Skeletal muscle tissue (tissue), 4 donors: ENCODE data around the gene ELF4. TPM values are rescaled to one million over a fixed set of nuclear protein-coding genes. Genes with fewer than 3 reads are reported as not detected.
A peak's percentile ranks its signal among the peaks of the same experiment; 100 is the strongest.

Experiments
- H3K27ac ChIP-seq: one replicate; pipeline ENCODE4 v1.7.0; 2013; ENCODE audit warnings: mild to moderate bottlenecking, low read depth, low read length, inconsistent platforms
- H3K27me3 ChIP-seq, 3 donors: one replicate each; pipeline ENCODE4 v1.7.0; 2013; ENCODE audit warnings: low read length in 3 of 3; ENCODE audit not compliant: control insufficient read depth in 3 of 3, insufficient read depth in 3 of 3
- H3K36me3 ChIP-seq, 3 donors: one replicate each; pipeline ENCODE4 v1.7.0; 2013; ENCODE audit warnings: low read length in 3 of 3; ENCODE audit not compliant: control insufficient read depth in 3 of 3, insufficient read depth in 3 of 3
- H3K4me1 ChIP-seq, 3 donors: one replicate each; pipeline ENCODE4 v1.7.0; 2013; ENCODE audit warnings: low read length in 3 of 3, mild to moderate bottlenecking in 3 of 3; ENCODE audit not compliant: control insufficient read depth in 3 of 3, insufficient read depth in 3 of 3
- H3K4me3 ChIP-seq, 3 donors: one replicate each; pipeline ENCODE4 v1.7.0; 2013; ENCODE audit warnings: low read length in 3 of 3
- H3K9ac ChIP-seq, 3 donors: one replicate each; pipeline ENCODE4 v1.7.0; 2013; ENCODE audit warnings: low read length in 3 of 3, mild to moderate bottlenecking in 3 of 3, moderate library complexity in 2 of 3, low read depth in 1 of 3
- H3K9me3 ChIP-seq, 3 donors: one replicate each; pipeline ENCODE4 v1.7.0; 2013; ENCODE audit warnings: low read length in 3 of 3; ENCODE audit not compliant: control insufficient read depth in 3 of 3
- total RNA-seq: library from RNA; depleted of rRNA; stranded (reverse); fragments of >200 nt; gene quantifications from one replicate; pipeline ENCODE4 v1.2.3, GENCODE V29; 2014
- donor health status: Osteomylitis.

Gene ELF4
- total RNA-seq, 1 donor from 2014 or later = 5.7 TPM

DNA sequence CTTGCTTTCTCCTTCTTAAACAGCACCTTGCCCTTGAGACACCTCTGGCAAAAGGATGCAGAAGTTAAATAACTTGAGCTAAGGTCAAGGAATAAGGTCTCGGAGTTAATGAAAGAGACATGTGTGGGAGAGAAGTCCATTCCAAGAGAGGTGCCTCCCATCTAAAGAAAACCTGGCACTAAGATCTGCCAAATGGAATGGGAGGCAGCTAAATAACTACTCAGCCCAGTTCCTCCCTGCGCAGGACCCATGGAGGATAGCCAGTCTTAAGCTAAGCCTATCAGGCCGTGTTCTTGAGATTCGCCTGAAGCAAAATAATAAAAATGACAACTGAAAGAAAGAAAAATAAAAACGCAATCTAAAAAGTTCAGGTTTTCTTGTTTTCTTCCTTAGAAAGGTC lies 20.7 kb upstream of the ELF4 start:
- Histone ChIP-seq H3K36me3 (peaks cover 30 to 41% (median 35%) of the 10 kb centered on the region in 3 donors), H3K9me3 (no peaks in the 10 kb centered on the region), H3K27ac (no peak overlapping the region), H3K4me1 (peaks cover under 1 to 1% (median under 1%) of the 10 kb centered on the region in 3 donors), H3K27me3 (no peaks in the 10 kb centered on the region), H3K9ac (no peak overlapping the region), H3K4me3 (no peak overlapping the region)

DNA sequence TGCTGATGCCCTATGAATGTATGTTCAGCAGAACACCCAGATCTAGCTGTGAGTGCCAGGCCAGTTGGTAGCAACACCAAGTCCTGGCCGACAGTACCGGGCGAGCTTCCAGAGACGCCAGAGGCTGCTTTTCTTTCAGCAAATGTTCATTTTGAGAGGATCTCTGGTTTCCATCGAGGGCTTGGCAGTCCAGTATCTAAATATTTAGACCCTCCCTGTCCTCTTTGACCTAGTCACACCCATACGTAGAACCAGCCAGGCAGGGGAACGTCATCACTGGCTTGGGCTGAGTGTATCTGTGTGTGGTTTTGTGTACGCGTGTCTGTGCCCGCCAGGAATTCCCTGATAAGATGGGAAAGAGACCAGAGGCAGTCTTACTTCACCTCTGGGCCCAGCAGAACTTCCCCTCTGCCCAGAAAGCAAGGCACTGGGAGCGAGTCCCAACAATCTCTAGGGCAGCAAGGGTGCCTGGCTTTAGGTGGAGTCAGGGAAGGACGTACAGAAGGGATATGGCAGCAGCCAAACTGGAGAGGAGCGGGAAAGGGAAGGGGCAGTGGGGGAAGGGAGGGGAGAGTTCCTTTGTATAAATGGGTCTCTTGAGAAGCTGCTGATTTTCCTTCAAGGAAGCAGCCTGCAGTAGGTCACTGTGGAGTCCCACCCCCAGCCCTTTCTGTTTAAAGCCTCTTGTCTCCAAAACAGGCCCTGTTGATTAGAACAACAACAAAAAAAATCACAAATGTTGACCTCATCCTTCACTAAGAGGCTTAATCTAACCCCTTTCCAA lies 15.0 kb upstream of the ELF4 start:
- H3K4me3 ChIP-seq = peak overlapping the region in 1 of 3 donors; percentile 7
- H3K9me3 ChIP-seq = no peaks in the 10 kb centered on the region
- peaks cover 10 to 17% (median 12%) of the 10 kb centered on the region in 3 donors for H3K36me3 ChIP-seq
- H3K27ac ChIP-seq = peak overlapping the region; percentile 62
- peak overlapping the region in 1 of 3 donors; percentile 20 for H3K9ac ChIP-seq
- peaks cover 0 to 4% (median 0%) of the 10 kb centered on the region in 3 donors for H3K27me3 ChIP-seq
- H3K4me1 ChIP-seq = peaks cover 11 to 20% (median 13%) of the 10 kb centered on the region in 3 donors

DNA sequence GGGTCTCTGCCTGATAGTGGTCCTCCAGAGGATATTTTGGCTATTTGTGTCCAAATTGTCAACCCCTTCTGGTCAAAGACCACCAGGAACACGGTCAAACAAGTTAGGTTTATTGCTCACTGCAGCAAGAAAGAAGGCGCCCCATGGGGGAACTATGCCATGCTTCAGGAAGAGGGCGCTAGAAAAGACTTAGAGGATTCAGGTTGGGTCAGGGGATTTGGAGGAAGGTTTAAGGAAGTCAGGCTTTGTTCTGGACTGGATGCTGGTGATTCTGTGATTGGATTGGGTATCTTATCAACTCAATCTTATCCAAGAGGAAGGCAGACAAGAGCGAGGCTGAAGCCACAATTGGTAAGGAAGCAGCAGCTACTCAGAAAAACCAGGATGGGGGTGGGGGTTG lies 14.3 kb upstream of the ELF4 start:
- peaks cover 6 to 13% (median 6%) of the 10 kb centered on the region in 3 donors for H3K36me3 ChIP-seq
- peaks cover 0 to 4% (median 0%) of the 10 kb centered on the region in 3 donors for H3K27me3 ChIP-seq
- no peaks in the 10 kb centered on the region for H3K9me3 ChIP-seq
- H3K4me1 ChIP-seq = peaks cover 13 to 20% (median 15%) of the 10 kb centered on the region in 3 donors
- no peak overlapping the region for H3K4me3 ChIP-seq
- H3K9ac ChIP-seq = no peak overlapping the region
- peak overlapping the region; percentile 62 for H3K27ac ChIP-seq

DNA sequence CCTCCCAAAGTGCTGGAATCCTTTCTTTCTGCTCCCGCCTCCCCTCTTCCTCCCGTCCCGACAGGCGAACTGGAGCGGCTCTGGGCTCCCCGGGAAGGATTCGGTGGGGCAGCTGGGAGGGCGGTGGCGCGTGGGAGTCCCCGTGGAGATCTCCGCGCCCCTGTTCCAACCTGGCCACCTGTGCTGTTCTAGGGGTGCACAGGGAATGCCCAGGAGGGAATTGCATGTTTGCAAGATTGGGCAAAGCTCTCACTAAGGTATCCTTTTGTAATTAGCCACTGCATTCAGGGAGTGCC lies 11.2 kb upstream of the ELF4 start:
- Histone ChIP-seq H3K27ac (peak overlapping the region; percentile 19), H3K9me3 (no peaks in the 10 kb centered on the region), H3K4me1 (peaks cover 13 to 29% (median 20%) of the 10 kb centered on the region in 3 donors), H3K36me3 (no peaks in the 10 kb centered on the region), H3K27me3 (peaks cover 0 to 4% (median 0%) of the 10 kb centered on the region in 3 donors), H3K4me3 (peak overlapping the region in 1 of 3 donors; percentile 54), H3K9ac (no peak overlapping the region)

DNA sequence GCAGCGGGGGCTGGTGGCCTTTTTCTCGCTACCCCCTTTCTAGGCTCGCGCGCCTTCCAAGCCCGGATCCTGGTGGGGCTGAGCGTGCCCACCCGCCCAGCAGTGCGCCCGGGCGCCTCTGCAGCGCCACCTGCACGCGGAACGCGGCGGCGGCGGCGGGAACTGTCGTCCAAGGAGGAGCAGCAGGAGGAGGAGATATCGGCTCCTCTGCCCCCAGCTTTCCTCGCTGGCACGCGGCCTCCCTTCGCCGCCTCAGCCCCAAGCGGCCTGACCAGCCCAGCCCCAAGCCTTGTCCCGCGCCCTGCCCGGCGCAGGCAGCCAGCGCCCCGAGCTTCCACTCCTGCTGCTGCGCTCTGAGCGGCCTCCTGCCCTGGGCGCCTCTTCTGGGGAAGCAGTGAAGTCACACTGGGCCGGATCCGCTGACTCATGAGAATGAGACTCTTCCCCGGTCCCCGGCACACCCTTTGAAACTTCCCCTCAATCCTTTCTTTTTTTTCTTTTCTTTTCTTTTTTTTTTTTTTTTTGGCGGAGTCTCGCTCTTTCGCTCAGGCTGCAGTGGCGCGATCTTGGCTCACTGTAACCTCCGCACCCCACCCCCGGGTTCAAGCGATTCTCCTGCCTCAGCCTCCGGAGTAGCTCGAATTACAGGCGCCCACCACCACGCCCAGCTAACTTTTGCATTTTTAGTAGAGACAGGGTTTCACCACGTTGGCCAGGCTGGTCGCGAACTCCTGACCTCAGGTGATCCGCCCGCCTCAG lies 10.6 kb upstream of the ELF4 start:
- H3K27me3 ChIP-seq = peaks cover 0 to 4% (median 0%) of the 10 kb centered on the region in 3 donors
- H3K27ac ChIP-seq = peak overlapping the region; percentile 64
- H3K4me1 ChIP-seq = peaks cover 11 to 27% (median 19%) of the 10 kb centered on the region in 3 donors
- H3K9me3 ChIP-seq = no peaks in the 10 kb centered on the region
- peak overlapping the region; percentile 43 to 54 (median 50) for H3K9ac ChIP-seq
- no peaks in the 10 kb centered on the region for H3K36me3 ChIP-seq
- H3K4me3 ChIP-seq = peak overlapping the region; percentile 7 to 63 (median 54)

DNA sequence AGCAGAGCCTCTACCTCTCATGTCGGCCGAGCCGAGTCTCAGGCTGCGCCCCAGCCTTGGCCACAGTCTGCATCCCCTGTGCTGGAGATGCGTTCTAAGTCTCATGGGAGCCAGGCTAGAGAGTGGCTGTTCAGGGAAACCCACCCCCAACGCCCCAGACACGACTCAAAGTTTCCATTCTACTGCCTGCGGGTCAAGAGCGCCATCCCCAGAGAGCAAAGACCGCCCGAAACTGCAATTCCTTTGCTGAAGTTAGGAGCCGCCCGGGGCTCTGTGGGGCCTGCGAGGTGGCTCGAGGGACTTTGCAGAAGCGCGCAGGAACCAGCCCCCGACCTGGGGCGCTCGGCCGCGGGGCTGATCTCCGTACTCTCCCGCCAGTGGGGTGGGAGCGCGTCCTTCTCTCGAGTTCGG lies 10.0 kb upstream of the ELF4 start:
- Histone ChIP-seq H3K27ac (peak overlapping the region; percentile 64), H3K36me3 (no peaks in the 10 kb centered on the region), H3K4me3 (peak overlapping the region in 2 of 3 donors; percentile 54 to 63), H3K27me3 (peaks cover 0 to 4% (median 0%) of the 10 kb centered on the region in 3 donors), H3K4me1 (peaks cover 8 to 25% (median 15%) of the 10 kb centered on the region in 3 donors), H3K9me3 (no peaks in the 10 kb centered on the region), H3K9ac (peak overlapping the region in 2 of 3 donors; percentile 23 to 54)

DNA sequence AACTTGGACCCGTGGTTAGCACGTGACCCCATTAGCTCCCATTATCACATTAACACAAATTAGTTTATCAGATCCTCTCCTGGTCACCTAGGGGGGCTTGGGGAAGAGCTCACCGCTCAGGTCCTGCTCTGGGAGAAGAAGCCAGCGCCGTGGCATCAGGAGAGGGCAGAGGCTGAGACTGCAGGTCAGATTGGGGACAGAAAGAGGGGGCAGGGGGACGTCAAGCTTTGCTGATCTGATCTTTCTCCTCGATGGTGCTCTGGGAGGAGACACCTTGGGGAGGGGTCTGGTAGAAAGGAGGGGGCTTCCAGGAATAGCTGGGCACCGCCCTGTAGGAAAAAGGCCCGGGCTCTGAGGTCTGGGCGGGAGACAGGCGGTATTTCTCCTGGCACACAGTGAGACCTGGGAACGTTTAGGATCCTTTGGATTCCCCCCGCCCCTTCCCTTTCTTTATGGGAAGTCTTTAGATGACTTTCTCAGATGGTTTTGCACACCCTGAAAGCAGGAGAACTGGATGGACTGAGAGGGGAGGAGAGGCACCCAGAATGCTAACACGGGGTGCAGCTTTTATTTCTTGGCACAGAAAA lies 9.1 kb upstream of the ELF4 start:
- H3K4me1 ChIP-seq = peaks cover 2 to 19% (median 11%) of the 10 kb centered on the region in 3 donors
- H3K27ac ChIP-seq = peak overlapping the region; percentile 66
- H3K9me3 ChIP-seq = no peaks in the 10 kb centered on the region
- peaks cover 0 to 5% (median 0%) of the 10 kb centered on the region in 3 donors for H3K27me3 ChIP-seq
- H3K4me3 ChIP-seq = no peak overlapping the region
- no peaks in the 10 kb centered on the region for H3K36me3 ChIP-seq
- no peak overlapping the region for H3K9ac ChIP-seq

DNA sequence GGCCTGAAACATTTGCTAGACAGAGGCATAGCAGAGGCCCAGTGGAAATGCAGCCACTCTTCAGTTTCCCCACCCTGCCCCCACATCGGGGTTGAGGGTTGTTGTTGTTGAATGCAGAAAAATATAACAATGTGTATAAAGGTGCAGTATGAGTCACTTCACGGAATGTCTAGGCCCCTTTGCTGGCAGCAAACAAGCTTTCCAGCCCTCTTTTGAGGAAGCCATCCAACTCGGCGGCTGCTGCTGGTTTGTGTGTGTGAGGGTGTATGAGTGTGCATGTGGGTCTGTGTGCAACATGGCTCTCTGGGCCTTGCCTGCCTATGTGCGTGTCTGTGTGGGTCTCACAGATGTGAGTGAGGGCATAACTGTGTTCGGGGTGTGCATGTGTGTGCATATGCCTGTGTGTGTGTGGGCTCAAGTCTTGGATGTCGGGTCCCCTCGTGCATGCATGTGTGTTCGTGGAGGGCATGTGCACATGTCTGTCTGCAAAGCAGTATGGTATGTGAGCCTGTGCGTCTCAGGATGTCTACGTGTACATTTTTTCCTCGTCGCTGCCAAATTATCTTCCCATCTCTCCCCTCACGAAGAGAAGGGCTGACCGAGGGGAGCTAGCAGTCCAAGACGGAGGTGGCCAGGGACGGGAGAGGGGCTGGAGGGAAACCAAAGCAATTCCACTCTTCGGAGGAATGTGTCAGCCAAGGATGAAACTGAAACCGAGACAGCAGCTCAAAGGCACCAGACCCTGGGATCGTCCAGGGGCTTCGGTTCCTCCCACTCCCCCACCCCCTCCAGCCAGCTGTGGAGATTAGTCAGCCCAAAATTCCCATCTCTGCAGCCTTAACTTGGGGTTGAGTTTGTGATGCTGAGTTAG lies 8.4 kb upstream of the ELF4 start:
- H3K4me3 ChIP-seq = no peak overlapping the region
- H3K36me3 ChIP-seq = no peaks in the 10 kb centered on the region
- no peaks in the 10 kb centered on the region for H3K9me3 ChIP-seq
- H3K9ac ChIP-seq = peak overlapping the region in 1 of 3 donors; percentile 25
- H3K4me1 ChIP-seq = peaks cover 0 to 19% (median 11%) of the 10 kb centered on the region in 3 donors
- H3K27ac ChIP-seq = peak overlapping the region; percentile 66
- H3K27me3 ChIP-seq = peaks cover 0 to 8% (median 0%) of the 10 kb centered on the region in 3 donors

DNA sequence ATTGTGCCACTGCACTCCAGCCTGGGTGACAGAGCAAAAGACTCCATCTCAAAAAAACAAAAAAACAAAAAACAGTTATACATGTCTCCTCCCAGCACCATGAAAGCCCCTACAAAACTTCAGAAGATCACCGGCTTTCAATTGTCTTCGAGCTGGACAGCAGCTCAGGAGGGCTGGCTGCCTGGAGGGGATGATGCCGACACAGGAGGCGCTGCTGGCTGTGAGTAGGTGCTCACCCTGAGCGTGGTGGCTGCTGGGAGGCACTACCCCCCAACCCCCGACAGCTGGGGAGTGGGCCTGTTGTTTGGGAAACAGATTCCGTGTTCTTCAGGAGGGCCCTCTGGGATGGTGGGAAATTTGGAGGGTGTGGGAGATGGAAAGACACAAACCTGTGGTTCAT lies 6.9 kb upstream of the ELF4 start:
- Histone ChIP-seq H3K9me3 (no peaks in the 10 kb centered on the region), H3K27ac (no peak overlapping the region), H3K4me1 (peaks cover 0 to 19% (median 11%) of the 10 kb centered on the region in 3 donors), H3K9ac (no peak overlapping the region), H3K27me3 (peaks cover 0 to 8% (median 0%) of the 10 kb centered on the region in 3 donors), H3K4me3 (no peak overlapping the region), H3K36me3 (no peaks in the 10 kb centered on the region)
